HEK293 (cell line): ENCODE data around the gene SYAP1.

ENCODE experiments used
- CTCF ChIP-seq: fragments of 450-650 bp; formaldehyde crosslinking; IDR thresholded peaks from 2 replicates; pipeline ENCODE4 v1.5.1; 2016; ENCODE audit warnings: missing biosample characterization, missing genetic modification characterization
- EGR2 ChIP-seq: fragments of 450-650 bp; formaldehyde crosslinking; IDR thresholded peaks from 2 replicates; pipeline ENCODE4 v1.5.1; 2016; ENCODE audit warnings: low read depth, missing biosample characterization, missing genetic modification characterization
- KLF17 ChIP-seq: fragments of 450-650 bp; formaldehyde crosslinking; IDR thresholded peaks from 2 replicates; pipeline ENCODE4 v1.5.1; 2016; ENCODE audit warnings: missing biosample characterization, missing genetic modification characterization
- KLF8 ChIP-seq: fragments of 450-650 bp; formaldehyde crosslinking; IDR thresholded peaks from 2 replicates; pipeline ENCODE4 v1.5.1; 2016; ENCODE audit warnings: missing biosample characterization, missing genetic modification characterization
- OSR2 ChIP-seq: fragments of 450-650 bp; formaldehyde crosslinking; IDR thresholded peaks from 2 replicates; pipeline ENCODE4 v1.5.1; 2016; ENCODE audit warnings: missing biosample characterization, missing genetic modification characterization
- OVOL3 ChIP-seq: fragments of 450-650 bp; formaldehyde crosslinking; IDR thresholded peaks from 2 replicates; pipeline ENCODE4 v1.5.1; 2016; ENCODE audit warnings: missing biosample characterization, missing genetic modification characterization
- PRDM10 ChIP-seq: fragments of 450-650 bp; formaldehyde crosslinking; IDR thresholded peaks from 2 replicates; pipeline ENCODE4 v1.5.1; 2016; ENCODE audit warnings: missing biosample characterization, missing genetic modification characterization
- SCRT2 ChIP-seq: fragments of 450-650 bp; formaldehyde crosslinking; IDR thresholded peaks from 2 replicates; pipeline ENCODE4 v1.5.1; 2016; ENCODE audit warnings: missing biosample characterization, missing genetic modification characterization
- SP3 ChIP-seq: fragments of 450-650 bp; formaldehyde crosslinking; IDR thresholded peaks from 2 replicates; pipeline ENCODE4 v1.5.1; 2016; ENCODE audit warnings: missing biosample characterization, missing genetic modification characterization
- ZBTB10 ChIP-seq: fragments of 450-650 bp; formaldehyde crosslinking; IDR thresholded peaks from 2 replicates; pipeline ENCODE4 v1.5.1; 2016; ENCODE audit warnings: missing biosample characterization, missing genetic modification characterization
- ZBTB17 ChIP-seq: fragments of 450-650 bp; formaldehyde crosslinking; IDR thresholded peaks from 2 replicates; pipeline ENCODE4 v1.5.1; 2016; ENCODE audit warnings: missing biosample characterization, missing genetic modification characterization
- ZBTB48 ChIP-seq: fragments of 450-650 bp; formaldehyde crosslinking; IDR thresholded peaks from 2 replicates; pipeline ENCODE4 v1.5.1; 2016; ENCODE audit warnings: missing biosample characterization, missing genetic modification characterization
- ZNF16 ChIP-seq: fragments of 450-650 bp; formaldehyde crosslinking; IDR thresholded peaks from 2 replicates; pipeline ENCODE4 v1.5.1; 2016; ENCODE audit warnings: low read depth, missing biosample characterization, missing genetic modification characterization
- ZNF175 ChIP-seq: fragments of 450-650 bp; formaldehyde crosslinking; IDR thresholded peaks from 2 replicates; pipeline ENCODE4 v1.5.1; 2016; ENCODE audit warnings: missing biosample characterization, missing genetic modification characterization
- ZNF2 ChIP-seq: fragments of 450-650 bp; formaldehyde crosslinking; IDR thresholded peaks from 2 replicates; pipeline ENCODE4 v1.5.1; 2016; ENCODE audit warnings: missing biosample characterization, missing genetic modification characterization
- ZNF280C ChIP-seq: fragments of 450-650 bp; formaldehyde crosslinking; IDR thresholded peaks from 2 replicates; pipeline ENCODE4 v1.5.1; 2016; ENCODE audit warnings: missing biosample characterization, missing genetic modification characterization
- ZNF324 ChIP-seq: fragments of 450-650 bp; formaldehyde crosslinking; IDR thresholded peaks from 2 replicates; pipeline ENCODE4 v1.5.1; 2016; ENCODE audit warnings: missing biosample characterization, missing genetic modification characterization
- ZNF366 ChIP-seq: fragments of 450-650 bp; formaldehyde crosslinking; conservative IDR thresholded peaks from 2 replicates; pipeline ENCODE4 v1.5.1; 2016; ENCODE audit warnings: missing biosample characterization, missing genetic modification characterization
- ZNF501 ChIP-seq: fragments of 450-650 bp; formaldehyde crosslinking; IDR thresholded peaks from 2 replicates; pipeline ENCODE4 v1.5.1; 2016; ENCODE audit warnings: missing biosample characterization, missing genetic modification characterization
- ZNF529 ChIP-seq: fragments of 450-650 bp; formaldehyde crosslinking; IDR thresholded peaks from 2 replicates; pipeline ENCODE4 v1.5.1; 2017; ENCODE audit warnings: missing genetic modification characterization, missing biosample characterization; ENCODE audit not compliant: insufficient replicate concordance
- ZNF561 ChIP-seq: fragments of 450-650 bp; IDR thresholded peaks from 2 replicates; pipeline ENCODE4 v1.5.1; 2018; ENCODE audit warnings: missing biosample characterization, missing genetic modification characterization, borderline replicate concordance
- ZNF629 ChIP-seq: fragments of 450-650 bp; formaldehyde crosslinking; IDR thresholded peaks from 2 replicates; pipeline ENCODE4 v1.5.1; 2017; ENCODE audit warnings: missing biosample characterization, missing genetic modification characterization
- ZNF747 ChIP-seq: fragments of 450-650 bp; formaldehyde crosslinking; IDR thresholded peaks from 2 replicates; pipeline ENCODE4 v1.5.1; 2016; ENCODE audit warnings: missing biosample characterization, missing genetic modification characterization
- ZNF792 ChIP-seq: fragments of 450-650 bp; formaldehyde crosslinking; IDR thresholded peaks from 2 replicates; pipeline ENCODE4 v1.5.1; 2016; ENCODE audit warnings: missing biosample characterization, missing genetic modification characterization
- TF ChIP-seq, protein P1 (sequence below): fragments of 450-650 bp; formaldehyde crosslinking; IDR thresholded peaks from 2 replicates; pipeline ENCODE4 v1.5.1; 2016; ENCODE audit warnings: missing biosample characterization, missing genetic modification characterization

SYAP1 gene

DNA sequence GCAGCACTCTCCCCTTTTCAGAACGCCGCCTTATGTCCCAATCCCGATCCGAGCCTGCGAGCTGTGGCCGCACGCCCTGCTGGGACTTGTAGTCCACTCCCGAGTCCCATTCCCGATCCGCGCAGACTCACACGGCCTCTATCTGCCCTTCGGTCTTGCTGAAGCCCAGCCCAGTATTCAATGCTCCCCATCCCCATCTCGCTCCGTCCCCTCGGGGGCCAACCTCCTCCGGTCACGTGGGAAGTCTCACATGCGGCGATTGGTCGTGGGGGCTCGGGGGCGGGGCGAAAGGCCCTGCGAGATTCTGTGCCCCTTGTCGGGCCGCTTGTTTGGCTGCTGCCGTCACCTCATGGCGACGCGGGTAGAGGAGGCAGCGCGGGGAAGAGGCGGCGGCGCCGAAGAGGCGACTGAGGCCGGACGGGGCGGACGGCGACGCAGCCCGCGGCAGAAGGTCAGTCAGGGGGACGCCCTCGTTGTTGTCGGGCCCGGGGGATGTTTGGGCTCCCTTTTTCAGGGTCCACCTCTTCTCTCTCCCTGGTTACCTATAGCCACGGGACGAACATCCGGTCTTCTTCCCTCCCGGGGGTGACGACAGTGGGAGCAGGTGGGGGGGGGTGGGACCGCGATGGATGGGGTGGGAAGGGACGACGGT, 66.9 kb downstream of the SYAP1 start, which contains the start of gene TXLNG (continued):
- TF ChIP-seq ZNF501 (tag by site-specific recombination) = peak; percentile 70
- peak; percentile 58; the same call in 1 of the 2 replicates for TF ChIP-seq PRDM10 (tag by site-specific recombination)
- TF ChIP-seq ZBTB48 (tag by site-specific recombination) = peak; percentile 9; the same call in 1 of the 2 replicates
- TF ChIP-seq ZNF561 (tag by site-specific recombination) = 0 out of 2 replicates have a peak, but pooled peaks have one; percentile 37
- TF ChIP-seq ZNF366 (tag by site-specific recombination) = peak; percentile 53; the same call in 1 of the 2 replicates
- no peak for TF ChIP-seq ZNF529 (tag by site-specific recombination)
- no peak for TF ChIP-seq EGR2
- peak; percentile 89 for TF ChIP-seq SP3 (tag by site-specific recombination)
- TF ChIP-seq ZNF792 = no peak
- no peak for TF ChIP-seq ZNF2
- TF ChIP-seq SCRT2 (tag by site-specific recombination) = no peak
- TF ChIP-seq OSR2 (tag by site-specific recombination) = no peak
- peak; percentile 62 for TF ChIP-seq KLF17 (tag by site-specific recombination)
- no peak for TF ChIP-seq ZNF16 (tag by site-specific recombination)
- peak; percentile 100 for TF ChIP-seq ZBTB17
- TF ChIP-seq ZNF629 = peak; percentile 93
- peak; percentile 68 for TF ChIP-seq KLF8 (tag by site-specific recombination)
- TF ChIP-seq ZBTB10 (tag by site-specific recombination) = peak; percentile 42; the same call in 1 of the 2 replicates
- TF ChIP-seq ZNF280C (tag by site-specific recombination) = no peak
- TF ChIP-seq ZNF747 = no peak
- TF ChIP-seq ZNF175 (tag by site-specific recombination) = no peak
- TF ChIP-seq ZNF324 (tag by site-specific recombination) = peak; percentile 87
- TF ChIP-seq CTCF (tag by site-specific recombination) = no peak
- TF ChIP-seq, protein P1, sequence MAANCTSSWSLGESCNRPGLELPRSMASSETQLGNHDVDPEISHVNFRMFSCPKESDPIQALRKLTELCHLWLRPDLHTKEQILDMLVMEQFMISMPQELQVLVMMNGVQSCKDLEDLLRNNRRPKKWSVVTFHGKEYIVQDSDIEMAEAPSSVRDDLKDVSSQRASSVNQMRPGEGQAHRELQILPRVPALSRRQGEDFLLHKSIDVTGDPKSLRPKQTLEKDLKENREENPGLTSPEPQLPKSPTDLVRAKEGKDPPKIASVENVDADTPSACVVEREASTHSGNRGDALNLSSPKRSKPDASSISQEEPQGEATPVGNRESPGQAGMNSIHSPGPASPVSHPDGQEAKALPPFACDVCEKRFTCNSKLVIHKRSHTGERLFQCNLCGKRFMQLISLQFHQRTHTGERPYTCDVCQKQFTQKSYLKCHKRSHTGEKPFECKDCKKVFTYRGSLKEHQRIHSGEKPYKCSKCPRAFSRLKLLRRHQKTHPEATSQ = 0 out of 2 replicates have a peak, but pooled peaks have one; percentile 74
- peak; percentile 32; the same call in 1 of the 2 replicates for TF ChIP-seq OVOL3
